PFSK-1 (cell line): ENCODE data around the gene TMEM244.

ENCODE experiments used
- FOXP2 ChIP-seq: optimal IDR thresholded peaks from 2 replicates; pipeline ENCODE3; 2011; ENCODE audit warnings: borderline replicate concordance, control low read depth, inconsistent platforms; ENCODE audit not compliant: insufficient read depth; ENCODE audit errors: extremely low read length, extremely low read depth
- POLR2AphosphoS5 ChIP-seq: IDR thresholded peaks from 2 replicates; pipeline ENCODE4 v1.6.1; 2012; ENCODE audit warnings: low read depth, mild to moderate bottlenecking, control low read depth, low read length, moderate library complexity
- SIN3A ChIP-seq: IDR thresholded peaks from 2 replicates; pipeline ENCODE4 v1.6.1; 2012; ENCODE audit warnings: mild to moderate bottlenecking, low read length, moderate library complexity, borderline replicate concordance; ENCODE audit not compliant: insufficient read depth
- TAF1 ChIP-seq: IDR thresholded peaks from 2 replicates; pipeline ENCODE4 v1.6.1; 2012; ENCODE audit warnings: low read length, control low read depth, borderline replicate concordance; ENCODE audit not compliant: insufficient read depth
- TF ChIP-seq, protein P1 (sequence below), 2 experiments: IDR thresholded peaks; 2 replicates each; pipeline versions ENCODE4 v1.6.1 to v1.8.0; 2011 to 2012; ENCODE audit warnings: low read depth in 2 of 2, low read length in 2 of 2, control low read depth in 1 of 2, inconsistent platforms in 1 of 2, mild to moderate bottlenecking in 1 of 2, moderate library complexity in 1 of 2; ENCODE audit not compliant: insufficient read depth in 1 of 2

The TMEM244 gene

GRCh38 chr6:129890164-129890563 lies 29.0 kb upstream of the TMEM244 start:
- TF ChIP-seq FOXP2 (no peak), TAF1 (no peak), SIN3A (no peak), POLR2AphosphoS5 (no peak)
- TF ChIP-seq, protein P1, sequence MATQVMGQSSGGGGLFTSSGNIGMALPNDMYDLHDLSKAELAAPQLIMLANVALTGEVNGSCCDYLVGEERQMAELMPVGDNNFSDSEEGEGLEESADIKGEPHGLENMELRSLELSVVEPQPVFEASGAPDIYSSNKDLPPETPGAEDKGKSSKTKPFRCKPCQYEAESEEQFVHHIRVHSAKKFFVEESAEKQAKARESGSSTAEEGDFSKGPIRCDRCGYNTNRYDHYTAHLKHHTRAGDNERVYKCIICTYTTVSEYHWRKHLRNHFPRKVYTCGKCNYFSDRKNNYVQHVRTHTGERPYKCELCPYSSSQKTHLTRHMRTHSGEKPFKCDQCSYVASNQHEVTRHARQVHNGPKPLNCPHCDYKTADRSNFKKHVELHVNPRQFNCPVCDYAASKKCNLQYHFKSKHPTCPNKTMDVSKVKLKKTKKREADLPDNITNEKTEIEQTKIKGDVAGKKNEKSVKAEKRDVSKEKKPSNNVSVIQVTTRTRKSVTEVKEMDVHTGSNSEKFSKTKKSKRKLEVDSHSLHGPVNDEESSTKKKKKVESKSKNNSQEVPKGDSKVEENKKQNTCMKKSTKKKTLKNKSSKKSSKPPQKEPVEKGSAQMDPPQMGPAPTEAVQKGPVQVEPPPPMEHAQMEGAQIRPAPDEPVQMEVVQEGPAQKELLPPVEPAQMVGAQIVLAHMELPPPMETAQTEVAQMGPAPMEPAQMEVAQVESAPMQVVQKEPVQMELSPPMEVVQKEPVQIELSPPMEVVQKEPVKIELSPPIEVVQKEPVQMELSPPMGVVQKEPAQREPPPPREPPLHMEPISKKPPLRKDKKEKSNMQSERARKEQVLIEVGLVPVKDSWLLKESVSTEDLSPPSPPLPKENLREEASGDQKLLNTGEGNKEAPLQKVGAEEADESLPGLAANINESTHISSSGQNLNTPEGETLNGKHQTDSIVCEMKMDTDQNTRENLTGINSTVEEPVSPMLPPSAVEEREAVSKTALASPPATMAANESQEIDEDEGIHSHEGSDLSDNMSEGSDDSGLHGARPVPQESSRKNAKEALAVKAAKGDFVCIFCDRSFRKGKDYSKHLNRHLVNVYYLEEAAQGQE (IDR thresholded peaks at IDR 0.05; ENCODE audit: insufficient read depth in 1 of 2, low read depth in 2 of 2, low read length in 2 of 2), result no peak

- TF ChIP-seq SIN3A (no peak), FOXP2 (no peak), TAF1 (no peak), POLR2AphosphoS5 (no peak)
- TF ChIP-seq, protein P1 (IDR thresholded peaks at IDR 0.05; ENCODE audit: insufficient read depth in 1 of 2, low read depth in 2 of 2, low read length in 2 of 2), result no peak
These were observed 28.5 kb upstream of the TMEM244 start for GRCh38 chr6:129889580-129889979.

GRCh38 chr6:129886401-129887155 lies 25.5 kb upstream of the TMEM244 start:
- TF ChIP-seq FOXP2, result no peak
- TF ChIP-seq, protein P1 (IDR thresholded peaks at IDR 0.05; ENCODE audit: insufficient read depth in 1 of 2, low read depth in 2 of 2, low read length in 2 of 2), result no peak
- TF ChIP-seq POLR2AphosphoS5, result no peak
- TF ChIP-seq SIN3A, result no peak

DNA sequence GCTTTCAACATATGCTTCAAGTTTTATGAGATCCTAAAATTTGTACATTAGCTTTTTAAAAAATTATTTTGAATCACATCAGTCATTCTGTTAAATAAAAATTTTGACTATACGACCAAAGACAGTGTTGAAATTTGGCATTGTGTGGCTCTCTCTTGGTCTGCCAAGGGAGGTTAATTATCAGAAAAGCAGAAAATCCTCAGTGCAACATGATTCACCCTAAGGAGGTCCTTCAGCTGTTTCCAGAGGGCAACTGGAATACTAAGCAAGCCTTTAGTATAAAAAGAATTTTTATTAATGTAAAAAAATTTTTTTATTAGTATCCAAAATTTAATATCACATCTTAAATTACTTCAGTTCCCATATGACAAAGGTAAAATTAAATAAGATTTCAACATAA lies 23.1 kb upstream of the TMEM244 start:
- TF ChIP-seq POLR2AphosphoS5, result no peak
- no peak for TF ChIP-seq TAF1
- TF ChIP-seq SIN3A, result no peak
- TF ChIP-seq, protein P1 (IDR thresholded peaks at IDR 0.05; ENCODE audit: insufficient read depth in 1 of 2, low read depth in 2 of 2, low read length in 2 of 2), result no peak
- TF ChIP-seq FOXP2, result no peak
